ENCODE measurements around the gene GOLGA8A.
"Not testable (repeated sequence)": the region's sequence is repeated elsewhere in the genome, so short reads cannot be mapped to it uniquely, and the experiment has no call there.

GOLGA8A gene

DNA sequence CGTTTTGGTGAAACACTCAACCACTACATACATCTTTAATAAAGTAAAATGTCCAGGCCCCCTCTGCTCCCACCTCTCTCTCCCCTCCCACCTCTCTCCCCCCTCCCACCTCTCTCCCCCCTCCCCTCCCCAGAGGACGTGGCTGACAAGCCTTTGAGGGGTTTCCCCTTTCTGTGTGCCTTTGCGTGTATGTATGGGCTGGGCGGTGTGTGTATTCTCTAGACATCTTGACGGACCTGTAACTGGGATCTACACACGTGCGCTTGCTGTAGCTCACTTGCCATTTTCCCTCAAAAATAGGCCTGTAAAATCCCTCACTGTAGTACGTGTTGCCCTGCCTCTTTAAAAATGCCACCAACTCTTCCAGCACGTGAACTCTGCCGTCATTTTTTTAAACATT is 28.6 kb downstream of the GOLGA8A start:
- not testable (repeated sequence) for DNase-seq

GRCh38 chr15:34403899-34404298 is 33.7 kb downstream of the GOLGA8A start:
- not testable (repeated sequence) for DNase-seq

DNA sequence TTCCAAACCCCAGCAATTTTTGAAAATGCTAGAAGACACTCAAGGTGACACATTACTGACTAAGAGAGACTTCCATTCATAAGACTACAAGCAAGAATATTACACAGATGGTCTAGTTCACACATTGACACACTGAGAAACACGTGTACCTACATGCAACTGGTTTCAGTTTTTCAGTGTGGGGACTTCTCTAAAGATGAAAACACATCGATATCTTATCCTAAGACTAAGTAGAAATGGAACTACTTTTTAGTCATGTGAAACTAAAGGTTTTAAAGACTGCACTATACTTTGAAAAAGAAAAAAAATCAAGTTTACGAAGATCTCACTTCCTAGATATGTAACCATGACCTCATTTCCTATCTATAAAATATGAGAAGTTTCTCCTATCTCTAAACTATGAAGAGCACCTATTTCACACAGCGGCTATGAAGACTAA is 34.4 kb downstream of the GOLGA8A start:
- not testable (repeated sequence) for DNase-seq

DNA sequence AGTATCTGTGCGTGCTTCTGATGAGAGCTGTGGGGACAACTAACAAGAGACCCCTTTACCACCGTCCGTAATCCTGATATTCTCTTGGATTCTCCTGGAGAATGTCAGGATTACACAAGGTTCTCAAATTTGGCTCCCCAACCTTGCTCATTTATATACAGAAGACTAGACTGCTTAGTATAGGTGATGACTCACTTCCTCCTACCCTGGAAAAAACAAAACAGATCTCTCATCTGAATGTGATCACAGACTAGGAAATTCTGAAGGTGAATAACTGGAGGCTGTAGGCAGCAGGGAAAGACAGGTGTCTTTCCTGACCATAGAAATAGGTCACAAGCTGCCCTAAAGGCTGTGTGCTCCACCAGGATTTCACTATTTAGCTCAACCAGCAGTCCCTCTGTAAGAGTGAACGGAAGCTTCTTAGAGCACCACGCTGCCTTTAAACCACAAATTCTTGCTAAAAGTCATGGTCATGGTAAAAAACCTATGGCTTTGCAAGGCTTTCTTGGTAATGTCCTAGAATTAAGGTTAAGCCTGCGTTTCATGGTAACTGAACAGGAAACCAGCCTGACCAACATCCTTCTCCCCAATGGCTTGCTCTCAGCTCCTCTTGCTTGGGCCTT is 39.9 kb downstream of the GOLGA8A start:
- DNase-seq = not testable (repeated sequence)

- DNase-seq = not testable (repeated sequence)
These were observed 44.6 kb downstream of the GOLGA8A start for GRCh38 chr15:34392981-34393380.

GRCh38 chr15:34389594-34390086 is 48.0 kb downstream of the GOLGA8A start:
- not testable (repeated sequence) for DNase-seq
